Left ventricle myocardium inferior (tissue), 1 donor: Measurements from ENCODE around the gene DCAF7. TPM values are rescaled to one million over a fixed set of nuclear protein-coding genes. Genes with fewer than 3 reads are reported as not detected.

Source experiments
- DNase-seq: peaks from one replicate; pipeline ENCODE4 v3.0.0-alpha.2; 2020
- H3K27ac ChIP-seq: fragments of 200-600 bp; replicated peaks from 2 replicates; pipeline ENCODE4 v1.8.0; 2021
- H3K27me3 ChIP-seq: fragments of 200-600 bp; 2 replicates; pipeline ENCODE4 v1.8.0; 2021; ENCODE audit warnings: low read depth
- H3K36me3 ChIP-seq: fragments of 200-600 bp; 2 replicates; pipeline ENCODE4 v1.8.0; 2021
- H3K4me1 ChIP-seq: fragments of 200-600 bp; 2 replicates; pipeline ENCODE4 v1.8.0; 2021
- H3K4me3 ChIP-seq: fragments of 200-600 bp; 2 replicates; pipeline ENCODE4 v1.8.0; 2021; ENCODE audit warnings: mild to moderate bottlenecking, moderate library complexity
- H3K9me3 ChIP-seq: fragments of 200-600 bp; replicated peaks from 2 replicates; pipeline ENCODE4 v1.8.0; 2021
- intact Hi-C: fragments of 100-400 bp; cut with micrococcal nuclease; formaldehyde crosslinking; loops from one replicate; pipeline ENCODE4 v1.11.0; 2022
- total RNA-seq: library from RNA; stranded (reverse); fragmentation: NEBNext Ultra II Directional; extraction: Animal tissue kit (Norgen Biotek cat#: 25700); gene quantifications from one replicate; pipeline ENCODE4 v1.2.1, GENCODE V29; 2021
- TF ChIP-seq, protein P1 (sequence below): fragments of 200-600 bp; IDR thresholded peaks from 2 replicates; pipeline ENCODE4 v1.8.0; 2021; ENCODE audit warnings: antibody characterized with exemption, mild to moderate bottlenecking, borderline replicate concordance
- donor health status: DM: no; HTN: yes; CAD: no; lungs with severe emphysema.

DCAF7 gene
- total RNA-seq, 1 donor from 2014 or later: 45.7 TPM

DNA sequence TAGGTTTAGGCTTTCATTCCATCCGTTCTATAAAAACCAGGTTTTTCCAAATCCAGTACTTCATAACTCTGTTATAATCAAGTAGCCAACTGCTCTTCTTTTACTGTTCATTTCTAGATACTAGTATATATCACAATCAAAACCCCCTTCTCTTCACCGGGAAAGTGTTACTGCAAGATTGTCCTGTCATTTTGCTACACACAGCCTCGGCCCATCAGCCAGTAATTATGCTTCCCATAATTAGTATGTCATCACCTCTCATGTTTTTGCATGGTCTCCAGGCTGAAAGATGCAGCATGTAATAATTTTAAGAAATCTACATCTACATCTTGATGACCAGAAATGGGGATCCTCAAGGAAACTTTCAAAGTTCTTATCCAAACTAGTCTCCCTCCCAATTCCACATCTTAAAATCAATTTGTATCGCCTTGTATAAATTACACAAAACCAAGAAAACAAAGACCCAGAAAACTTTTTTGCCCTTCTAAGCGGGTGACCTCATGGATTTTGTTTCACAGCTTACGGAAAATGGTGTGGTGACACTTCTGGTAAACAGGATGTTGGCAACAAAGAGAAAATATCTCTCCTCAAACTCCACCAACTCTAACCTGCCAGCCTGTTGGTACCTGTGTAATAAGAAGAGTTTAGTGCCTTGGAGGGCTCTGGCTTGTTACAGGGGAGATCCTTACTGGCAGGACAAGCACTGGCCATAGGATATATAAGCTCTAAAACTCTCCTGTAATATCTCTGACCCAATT, 59.7 kb downstream of the DCAF7 start:
- no peaks in the 10 kb centered on the region for H3K27me3 ChIP-seq
- H3K4me1 ChIP-seq: no peaks in the 10 kb centered on the region
- no peak overlapping the region for H3K27ac ChIP-seq
- DNase-seq: no peak
- no peak overlapping the region for H3K4me3 ChIP-seq
- H3K36me3 ChIP-seq: peaks cover 55% of the 10 kb centered on the region
- TF ChIP-seq, protein P1, sequence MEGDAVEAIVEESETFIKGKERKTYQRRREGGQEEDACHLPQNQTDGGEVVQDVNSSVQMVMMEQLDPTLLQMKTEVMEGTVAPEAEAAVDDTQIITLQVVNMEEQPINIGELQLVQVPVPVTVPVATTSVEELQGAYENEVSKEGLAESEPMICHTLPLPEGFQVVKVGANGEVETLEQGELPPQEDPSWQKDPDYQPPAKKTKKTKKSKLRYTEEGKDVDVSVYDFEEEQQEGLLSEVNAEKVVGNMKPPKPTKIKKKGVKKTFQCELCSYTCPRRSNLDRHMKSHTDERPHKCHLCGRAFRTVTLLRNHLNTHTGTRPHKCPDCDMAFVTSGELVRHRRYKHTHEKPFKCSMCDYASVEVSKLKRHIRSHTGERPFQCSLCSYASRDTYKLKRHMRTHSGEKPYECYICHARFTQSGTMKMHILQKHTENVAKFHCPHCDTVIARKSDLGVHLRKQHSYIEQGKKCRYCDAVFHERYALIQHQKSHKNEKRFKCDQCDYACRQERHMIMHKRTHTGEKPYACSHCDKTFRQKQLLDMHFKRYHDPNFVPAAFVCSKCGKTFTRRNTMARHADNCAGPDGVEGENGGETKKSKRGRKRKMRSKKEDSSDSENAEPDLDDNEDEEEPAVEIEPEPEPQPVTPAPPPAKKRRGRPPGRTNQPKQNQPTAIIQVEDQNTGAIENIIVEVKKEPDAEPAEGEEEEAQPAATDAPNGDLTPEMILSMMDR: no peak
- no peaks in the 10 kb centered on the region for H3K9me3 ChIP-seq
- intact Hi-C loops: loop anchor here (5.0 kb wide), 1 partner anchor 183 kb away; no protein-coding TSS in a partner anchor

DNA sequence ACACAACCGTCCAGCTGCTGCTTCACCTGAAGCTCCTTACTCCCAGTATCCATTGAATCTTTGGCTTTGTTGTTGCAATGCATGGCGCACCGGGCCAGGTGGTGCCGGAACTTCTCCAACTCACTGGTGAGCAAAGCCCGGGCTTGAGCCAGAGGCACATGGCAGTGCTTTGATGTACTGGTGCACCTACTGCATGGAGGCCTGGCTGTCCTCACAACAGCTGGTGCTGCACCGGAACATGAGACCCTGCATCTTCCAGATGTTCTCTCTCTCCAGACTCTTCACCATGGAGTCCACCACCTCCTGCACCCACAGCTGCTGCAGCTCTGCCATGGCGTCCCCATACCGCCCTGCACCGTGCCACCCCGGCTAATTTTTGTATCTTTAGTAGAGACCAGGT, 60.6 kb downstream of the DCAF7 start:
- H3K36me3 ChIP-seq: peaks cover 47% of the 10 kb centered on the region

DNA sequence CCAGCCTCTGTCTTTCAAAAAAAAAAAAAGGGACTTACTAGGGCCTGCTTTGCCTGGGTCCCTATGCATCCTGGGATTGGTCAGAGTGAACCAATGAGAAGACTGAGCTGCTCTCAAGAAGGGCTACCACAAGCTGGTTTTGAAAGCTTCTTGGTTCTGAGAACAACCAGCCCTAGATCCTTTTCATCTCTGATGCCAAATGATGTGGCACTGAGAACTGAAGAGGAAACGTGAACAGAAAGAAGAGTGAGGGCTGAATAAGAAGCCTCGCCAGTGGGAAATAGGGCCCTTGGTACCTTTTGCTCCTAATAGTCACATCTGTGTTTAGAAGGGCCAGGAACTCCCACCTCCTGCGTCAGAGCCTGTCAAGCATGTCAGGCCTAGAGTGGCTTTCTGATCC, 61.1 kb downstream of the DCAF7 start:
- no peak overlapping the region for H3K27ac ChIP-seq
- intact Hi-C loops: loop anchor here (5.0 kb wide), 1 partner anchor 184 kb away; no protein-coding TSS in a partner anchor
- TF ChIP-seq, protein P1: no peak
- no peaks in the 10 kb centered on the region for H3K27me3 ChIP-seq
- no peak overlapping the region for H3K4me3 ChIP-seq
- H3K9me3 ChIP-seq: no peaks in the 10 kb centered on the region
- DNase-seq: no peak
- H3K36me3 ChIP-seq: peaks cover 42% of the 10 kb centered on the region
- no peaks in the 10 kb centered on the region for H3K4me1 ChIP-seq

More for the DNA sequence above, 60.6 kb downstream of the DCAF7 start:
- TF ChIP-seq, protein P1: no peak
- Histone ChIP-seq H3K4me3 (no peak overlapping the region), H3K27me3 (no peaks in the 10 kb centered on the region), H3K4me1 (no peaks in the 10 kb centered on the region), H3K27ac (no peak overlapping the region), H3K9me3 (no peaks in the 10 kb centered on the region)
- intact Hi-C loops: loop anchor here (5.0 kb wide), 1 partner anchor 184 kb away; no protein-coding TSS in a partner anchor
- DNase-seq: no peak

DNA sequence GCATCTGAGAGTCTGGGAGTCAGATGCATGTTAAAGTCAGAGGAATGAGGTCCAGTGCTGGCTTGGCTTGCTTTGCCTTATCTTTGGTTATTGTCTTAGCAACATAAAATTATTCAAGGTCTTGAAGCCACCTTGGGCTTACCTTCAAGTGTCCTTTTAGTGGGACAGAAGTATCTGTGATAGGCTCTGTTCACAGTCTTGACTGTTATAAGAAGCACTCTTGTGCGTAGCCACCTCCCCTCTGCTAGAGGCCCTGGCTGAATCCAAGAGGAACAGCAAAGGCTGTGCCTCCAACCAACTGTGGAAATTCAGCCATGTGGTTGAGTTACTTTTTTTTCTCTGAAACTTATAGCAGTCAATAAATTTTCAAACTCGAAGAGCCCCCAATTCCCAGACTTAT, 63.4 kb downstream of the DCAF7 start:
- Histone ChIP-seq H3K9me3 (no peaks in the 10 kb centered on the region), H3K4me1 (no peaks in the 10 kb centered on the region), H3K27me3 (no peaks in the 10 kb centered on the region), H3K4me3 (no peak overlapping the region), H3K27ac (no peak overlapping the region), H3K36me3 (peaks cover 19% of the 10 kb centered on the region)
- no peak for DNase-seq
- intact Hi-C loops: loop anchor here (5.0 kb wide), 1 partner anchor 186 kb away; no protein-coding TSS in a partner anchor
- TF ChIP-seq, protein P1: no peak

DNA sequence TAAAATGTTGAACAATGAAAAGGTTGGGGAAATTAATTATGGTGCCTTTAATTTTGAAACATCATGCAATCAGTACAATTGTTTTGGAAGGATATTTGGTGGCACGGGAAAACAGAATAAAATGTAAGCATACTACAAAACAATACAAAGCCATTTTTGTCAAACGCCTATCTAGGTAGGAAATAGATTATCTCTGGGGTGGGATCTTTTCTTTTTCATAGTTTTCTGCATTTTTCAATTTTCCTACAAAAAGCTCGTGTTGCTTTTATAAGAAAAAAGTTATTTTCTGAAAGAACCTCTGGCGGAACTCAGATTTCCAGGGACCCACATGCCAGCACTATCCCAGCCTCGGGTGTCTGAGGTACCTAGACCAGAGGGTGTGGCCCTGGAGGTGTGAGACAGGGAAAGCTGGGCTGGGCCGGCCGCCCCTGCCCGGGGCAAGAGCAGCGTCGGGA, 71.0 kb downstream of the DCAF7 start:
- H3K27me3 ChIP-seq: no peaks in the 10 kb centered on the region
- H3K4me1 ChIP-seq: peaks cover 40% of the 10 kb centered on the region
- H3K27ac ChIP-seq: peak overlapping the region; percentile 93
- H3K4me3 ChIP-seq: peak overlapping the region; percentile 92
- DNase-seq: no peak
- no peaks in the 10 kb centered on the region for H3K9me3 ChIP-seq
- no peaks in the 10 kb centered on the region for H3K36me3 ChIP-seq
- TF ChIP-seq, protein P1: no peak
- intact Hi-C loops: no loop called here
